ENCODE results near the gene BCAS3.
"Not testable (repeated sequence)": the region's sequence is repeated elsewhere in the genome, so short reads cannot be mapped to it uniquely, and the experiment has no call there.

Gene BCAS3

GRCh38 chr17:61127960-61128359 is 450.3 kb downstream of the BCAS3 start:
- no peak for DNase-seq (ENCODE audit: low spot score)

- DNase-seq (ENCODE audit: low spot score), result no peak
Observed at GRCh38 chr17:61128661-61129115, 451.0 kb downstream of the BCAS3 start.

DNA sequence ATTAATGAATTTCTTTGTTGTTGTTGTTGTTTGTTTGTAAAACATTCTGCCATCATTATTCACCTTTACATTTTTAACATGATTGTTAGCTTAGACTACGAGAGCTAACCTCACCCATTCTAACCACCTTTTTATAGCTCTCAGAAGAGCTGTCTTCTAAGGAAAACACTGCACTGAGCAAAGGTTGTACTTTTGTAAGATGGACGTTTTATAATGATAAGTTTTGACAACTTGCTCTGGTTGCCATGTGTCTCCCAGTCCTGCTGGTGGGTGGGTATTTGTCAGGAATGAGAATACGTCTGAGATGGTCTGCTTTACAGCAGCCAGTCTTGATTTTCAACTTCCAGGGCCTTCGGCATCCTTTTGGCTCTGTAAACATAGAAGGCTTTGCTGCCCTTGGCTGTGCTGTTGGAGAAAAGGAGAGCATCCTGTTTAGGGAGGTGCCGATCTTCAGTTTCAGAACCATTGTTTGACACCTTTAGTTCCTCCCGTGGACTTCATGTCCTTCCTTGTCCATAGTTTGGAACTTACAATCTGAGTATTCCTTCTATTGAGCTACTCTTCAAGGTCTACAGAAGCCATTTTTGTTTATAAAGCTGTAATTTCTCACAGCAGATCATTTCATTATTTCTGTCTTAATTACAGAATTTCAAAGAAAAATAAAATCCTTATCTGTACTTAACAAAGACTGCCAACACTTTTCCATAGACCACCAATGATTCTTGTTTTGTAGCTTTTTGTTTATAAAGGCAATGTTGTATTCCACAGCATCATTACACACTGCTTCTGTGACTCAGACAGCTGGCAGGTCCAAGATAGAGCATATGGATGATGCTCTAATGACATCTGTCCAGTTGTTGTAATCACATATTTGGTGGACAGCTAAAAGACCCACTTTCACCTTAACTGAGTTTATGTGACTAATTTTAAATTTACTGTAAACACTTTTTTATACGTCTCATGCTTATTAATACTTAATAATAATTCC is 451.9 kb downstream of the BCAS3 start:
- no peak for DNase-seq (ENCODE audit: low spot score)

DNA sequence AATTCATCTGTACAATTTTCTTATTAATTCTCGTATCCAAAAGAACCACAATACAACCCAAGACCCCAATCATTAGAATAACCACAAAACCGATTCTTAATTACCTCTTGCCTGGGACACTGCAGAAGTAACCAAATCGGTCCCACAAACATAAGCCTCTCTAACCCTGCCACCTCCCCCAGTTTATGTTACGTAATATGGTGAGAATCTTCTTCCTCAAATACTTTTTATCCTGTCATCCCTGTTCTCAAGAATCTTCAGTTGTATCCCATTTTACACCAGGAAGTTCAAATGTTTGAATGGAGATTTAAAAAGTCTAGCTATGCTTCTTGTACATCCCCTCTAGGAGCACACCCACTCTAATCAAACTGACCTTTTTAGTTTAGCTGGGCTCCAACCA is 452.7 kb downstream of the BCAS3 start:
- no peak for DNase-seq (ENCODE audit: low spot score)

DNA sequence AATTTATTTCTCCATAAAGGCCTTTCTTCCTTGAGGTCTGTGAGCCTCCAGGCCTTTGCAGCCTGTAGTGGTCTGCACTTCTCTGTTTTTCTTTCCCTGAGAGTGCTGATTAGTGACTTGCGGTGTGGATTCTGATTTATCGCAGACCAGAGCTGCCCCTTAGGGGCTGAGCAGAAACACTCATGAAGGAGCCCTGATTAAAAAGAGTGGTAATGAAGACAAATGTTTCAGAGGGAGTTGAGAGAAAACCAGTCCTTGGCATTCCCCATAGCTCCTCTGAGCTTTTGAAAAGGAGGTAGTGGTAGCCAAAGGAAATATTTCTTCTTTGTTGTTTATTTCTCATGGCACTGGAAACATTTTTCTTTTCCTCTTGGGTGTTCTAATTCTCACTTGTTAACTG is 453.9 kb downstream of the BCAS3 start:
- DNase-seq (ENCODE audit: low spot score), result peak; percentile 83

- no peak for DNase-seq (ENCODE audit: low spot score)
Observed at GRCh38 chr17:61132524-61132923, 454.9 kb downstream of the BCAS3 start.

DNA sequence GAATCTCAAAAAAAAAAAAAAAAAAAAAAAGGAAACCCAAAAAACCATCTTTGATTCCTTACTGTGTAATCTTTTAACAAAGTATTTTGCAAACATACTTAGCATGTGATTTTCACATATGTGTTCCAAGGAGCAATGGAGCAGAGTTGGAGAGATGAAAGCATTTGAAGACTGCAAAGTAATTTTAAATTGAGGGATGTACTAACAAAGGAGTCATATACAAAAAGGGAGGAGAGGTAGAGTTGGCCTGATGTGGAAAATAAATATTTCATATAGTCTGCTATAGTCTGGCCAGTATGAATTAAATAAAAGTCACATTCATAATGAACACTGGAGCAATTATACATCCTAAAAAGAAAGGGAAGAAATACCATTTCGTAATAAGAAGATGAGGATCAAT is 456.2 kb downstream of the BCAS3 start:
- no peak for DNase-seq (ENCODE audit: low spot score)

DNA sequence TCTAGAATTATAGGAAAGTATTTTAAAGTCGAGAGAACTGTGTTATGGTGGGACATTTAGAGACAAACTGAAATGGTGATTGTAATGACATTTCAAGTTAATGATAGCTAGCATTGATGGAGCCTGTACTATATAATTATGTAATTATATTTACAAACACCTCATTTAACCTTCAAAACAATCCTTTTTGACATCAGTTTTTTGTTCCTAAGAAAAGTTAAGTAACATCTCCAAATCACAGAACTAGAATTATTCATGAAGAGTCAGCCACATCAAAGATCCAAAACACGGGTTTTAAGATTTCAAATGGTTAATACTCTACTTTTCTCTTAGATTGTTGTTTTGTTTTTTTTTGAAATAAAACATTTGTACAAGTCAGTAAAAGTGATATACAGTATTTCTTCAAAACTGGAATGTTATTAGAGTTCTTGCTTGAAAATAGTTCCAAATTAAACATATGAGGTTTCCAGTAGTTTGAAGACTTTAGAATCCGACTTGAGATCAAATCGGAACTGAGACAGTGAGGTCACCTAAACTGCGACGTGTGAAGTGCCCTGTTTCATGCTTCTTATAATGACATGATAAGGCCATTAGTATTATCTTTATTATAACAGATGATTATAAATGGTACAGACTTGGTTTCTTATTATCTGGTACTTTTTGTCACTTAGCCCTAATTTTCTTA is 457.0 kb downstream of the BCAS3 start:
- DNase-seq (ENCODE audit: low spot score), result no peak

DNA sequence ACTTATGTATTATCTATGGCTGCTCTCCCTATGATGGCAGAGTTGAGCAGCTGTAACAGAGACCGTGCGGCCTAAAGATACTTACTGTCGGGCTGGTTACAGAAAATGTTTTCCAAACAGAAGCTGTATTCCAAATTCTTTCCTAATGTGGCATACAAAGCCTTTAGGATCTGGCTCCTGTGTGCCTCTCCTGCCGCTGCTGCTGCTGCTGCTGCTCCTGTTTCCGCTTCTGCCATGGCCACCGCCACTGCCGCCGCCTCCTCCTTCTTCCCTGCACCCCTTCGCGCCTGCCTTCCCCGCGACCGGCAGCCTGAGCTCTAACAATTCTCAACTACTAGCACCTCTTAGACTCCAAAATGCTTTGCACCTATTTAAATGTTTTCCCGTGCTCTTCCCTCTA is 458.1 kb downstream of the BCAS3 start:
- DNase-seq (ENCODE audit: low spot score), result no peak

GRCh38 chr17:61136296-61136695 is 458.6 kb downstream of the BCAS3 start:
- DNase-seq (ENCODE audit: low spot score), result no peak

DNA sequence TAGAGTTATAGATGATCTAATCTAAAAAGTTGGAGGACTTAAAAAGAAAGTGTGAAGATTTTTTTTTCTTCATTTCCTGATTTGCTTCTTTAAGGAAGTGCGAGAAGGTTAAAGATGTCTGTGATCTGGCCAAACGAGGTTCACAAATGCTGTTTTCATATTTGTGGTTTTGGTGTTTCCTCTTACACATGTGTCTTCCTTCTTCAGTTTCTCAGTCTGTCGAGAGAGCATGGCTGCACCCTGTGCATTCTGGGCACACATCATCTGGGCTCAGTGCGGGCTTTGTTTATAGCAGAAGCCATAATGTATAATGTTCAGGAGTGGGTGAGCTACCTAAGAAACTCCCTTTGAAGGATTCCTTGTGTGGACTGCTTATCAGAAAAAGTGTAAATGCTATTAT is 461.6 kb downstream of the BCAS3 start:
- DNase-seq (ENCODE audit: low spot score), result no peak

- no peak for DNase-seq (ENCODE audit: low spot score)
Observed at GRCh38 chr17:61140081-61140786, 462.6 kb downstream of the BCAS3 start.

GRCh38 chr17:61143026-61143425 is 465.4 kb downstream of the BCAS3 start:
- no peak for DNase-seq (ENCODE audit: low spot score)

GRCh38 chr17:61144137-61144536 is 466.5 kb downstream of the BCAS3 start:
- DNase-seq (ENCODE audit: low spot score), result peak; percentile 79

- DNase-seq (ENCODE audit: low spot score), result peak; percentile 100
Observed at GRCh38 chr17:61144617-61145564, 467.2 kb downstream of the BCAS3 start.

DNA sequence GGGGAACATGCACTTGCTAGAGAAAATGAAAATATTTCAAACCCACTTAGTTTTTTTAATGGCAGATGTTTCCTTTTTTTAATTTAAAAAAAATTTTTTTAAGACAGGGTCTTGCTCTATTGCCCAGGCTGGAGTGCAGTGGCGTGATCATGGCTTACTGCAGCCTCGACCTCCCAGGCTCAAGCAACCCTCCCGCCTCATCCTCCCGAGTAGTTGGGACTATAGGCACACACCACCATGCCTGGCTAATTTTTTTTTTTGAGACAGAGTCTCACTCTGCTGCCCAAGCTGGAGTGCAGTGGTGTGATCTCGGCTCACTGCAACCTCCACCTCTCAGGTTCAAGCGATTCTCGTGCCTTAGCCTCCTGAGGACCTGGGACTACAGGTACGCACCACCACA is 469.2 kb downstream of the BCAS3 start:
- not testable (repeated sequence) for DNase-seq (ENCODE audit: low spot score)

DNA sequence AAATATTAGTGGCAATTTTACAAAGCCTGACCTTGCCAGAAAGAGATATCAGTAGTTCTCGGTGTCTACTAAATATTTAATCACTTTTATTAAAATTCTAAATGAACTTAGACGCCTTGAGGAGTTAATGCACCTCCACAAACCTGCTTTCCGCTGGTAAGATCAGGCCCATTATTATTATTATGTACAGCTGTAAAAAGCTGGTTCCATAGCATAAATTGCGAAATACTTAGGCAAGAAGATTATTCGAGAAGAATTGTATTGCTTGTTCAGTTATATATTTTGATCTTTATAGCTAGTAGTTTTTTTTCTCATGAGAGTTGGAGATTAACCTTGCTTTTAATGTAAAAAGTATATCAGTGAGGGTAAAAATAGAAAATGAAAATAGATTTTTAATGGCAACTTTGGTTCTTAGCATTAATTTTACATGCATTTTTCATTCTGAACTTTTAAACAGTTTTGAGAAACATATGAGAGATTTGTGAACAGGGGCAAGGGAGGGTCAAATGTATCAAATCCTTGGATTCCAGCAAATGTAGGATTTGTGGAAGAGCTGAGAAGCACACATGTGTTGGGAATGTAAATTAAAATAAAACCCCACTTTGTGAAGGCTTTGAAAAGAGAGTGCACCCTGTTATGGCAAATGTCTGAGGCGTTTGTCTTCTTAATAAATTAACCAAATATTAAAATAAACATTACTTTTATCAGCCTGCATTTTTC is 471.6 kb downstream of the BCAS3 start:
- DNase-seq (ENCODE audit: low spot score), result no peak

GRCh38 chr17:61149862-61150362 is 472.3 kb downstream of the BCAS3 start:
- DNase-seq (ENCODE audit: low spot score), result peak; percentile 85

GRCh38 chr17:61150686-61151299 is 473.1 kb downstream of the BCAS3 start:
- DNase-seq (ENCODE audit: low spot score), result no peak

DNA sequence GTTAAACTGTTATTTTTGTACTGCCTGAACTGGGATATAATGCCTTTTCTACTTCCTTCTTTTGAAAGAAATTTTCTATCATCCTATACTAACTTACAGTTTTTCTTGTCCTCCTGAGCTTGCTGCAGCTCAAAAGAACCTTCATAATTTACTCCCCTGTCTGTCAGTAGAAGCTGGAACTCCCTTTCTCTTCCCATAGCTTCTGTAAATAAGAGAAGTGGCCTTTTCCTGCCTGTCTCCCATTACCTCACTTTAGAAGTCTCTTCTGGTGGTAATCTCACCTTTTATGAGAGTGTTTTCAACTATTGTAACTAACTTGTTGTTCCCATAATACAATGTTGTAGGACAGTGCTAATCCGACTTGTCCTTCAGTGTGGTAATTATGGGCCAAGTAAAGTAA is 475.2 kb downstream of the BCAS3 start:
- DNase-seq (ENCODE audit: low spot score), result no peak

Measured in SK-N-DZ (cell line).